ENCODE measurements around the gene B4GALNT4. TPM values are rescaled to one million over a fixed set of nuclear protein-coding genes. Genes with fewer than 3 reads are reported as not detected.

B4GALNT4 gene
- total RNA-seq, 3 donors from 2014 or later (not counting 1 experiment from before 2014, with no cell fraction given) = 0.66 to 1.5 (median 1.5) TPM

DNA sequence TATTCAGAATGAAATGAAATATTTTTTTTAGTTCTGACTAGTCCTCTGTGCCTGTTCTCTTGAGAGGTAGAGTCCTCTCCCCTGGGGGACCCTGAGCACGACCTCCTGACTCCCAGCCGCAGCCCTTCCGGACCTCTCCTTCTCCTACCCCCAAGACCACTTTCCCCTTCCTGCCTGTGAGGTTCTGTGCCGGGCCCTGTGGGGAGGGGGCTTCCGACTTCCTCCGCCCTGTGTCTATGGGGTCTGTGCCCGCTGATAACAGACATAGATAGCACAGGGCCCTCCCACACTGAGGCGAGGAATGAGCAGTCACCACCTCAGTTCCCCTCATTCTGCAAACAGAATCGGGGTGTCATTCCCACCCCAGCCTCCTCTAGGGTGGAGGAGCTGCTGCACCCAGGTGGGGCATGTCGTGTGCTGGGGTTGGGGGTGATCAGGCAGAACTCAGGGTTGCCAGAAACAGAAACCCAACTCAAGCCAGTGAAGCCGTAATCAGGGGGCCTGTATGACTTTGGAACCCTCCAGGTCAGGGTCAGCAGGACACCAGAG is 12.9 kb downstream of the B4GALNT4 start:
- 28% methylated on average over 11 of the region's 11 CpGs for WGBS (ENCODE audit: insufficient coverage)
- peaks cover 5 to 15% of the 10 kb centered on the region in 2 donors for H3K4me1 Mint-ChIP-seq
- no peak for DNase-seq
- H3K9me3 Mint-ChIP-seq = no peaks in the 10 kb centered on the region
- Histone ChIP-seq H3K4me1 (ENCODE audit: control insufficient read depth, insufficient read depth, low read length) (peaks cover 14% of the 10 kb centered on the region), H3K9me3 (ENCODE audit: control insufficient read depth, insufficient read depth, low read length) (peaks cover 13% of the 10 kb centered on the region), H3K4me3 (ENCODE audit: low read length) (no peak overlapping the region), H3K27me3 (ENCODE audit: control insufficient read depth, insufficient read depth, low read length) (peaks cover 3% of the 10 kb centered on the region), H3K27ac (ENCODE audit: low read length) (no peak overlapping the region), H3K36me3 (ENCODE audit: control insufficient read depth, insufficient read depth, low read length) (no peaks in the 10 kb centered on the region)
- H3K27me3 Mint-ChIP-seq (ENCODE audit: low read depth in 2 of 2) = peaks cover 11 to 17% of the 10 kb centered on the region in 2 donors
- TF ChIP-seq, protein P1, sequence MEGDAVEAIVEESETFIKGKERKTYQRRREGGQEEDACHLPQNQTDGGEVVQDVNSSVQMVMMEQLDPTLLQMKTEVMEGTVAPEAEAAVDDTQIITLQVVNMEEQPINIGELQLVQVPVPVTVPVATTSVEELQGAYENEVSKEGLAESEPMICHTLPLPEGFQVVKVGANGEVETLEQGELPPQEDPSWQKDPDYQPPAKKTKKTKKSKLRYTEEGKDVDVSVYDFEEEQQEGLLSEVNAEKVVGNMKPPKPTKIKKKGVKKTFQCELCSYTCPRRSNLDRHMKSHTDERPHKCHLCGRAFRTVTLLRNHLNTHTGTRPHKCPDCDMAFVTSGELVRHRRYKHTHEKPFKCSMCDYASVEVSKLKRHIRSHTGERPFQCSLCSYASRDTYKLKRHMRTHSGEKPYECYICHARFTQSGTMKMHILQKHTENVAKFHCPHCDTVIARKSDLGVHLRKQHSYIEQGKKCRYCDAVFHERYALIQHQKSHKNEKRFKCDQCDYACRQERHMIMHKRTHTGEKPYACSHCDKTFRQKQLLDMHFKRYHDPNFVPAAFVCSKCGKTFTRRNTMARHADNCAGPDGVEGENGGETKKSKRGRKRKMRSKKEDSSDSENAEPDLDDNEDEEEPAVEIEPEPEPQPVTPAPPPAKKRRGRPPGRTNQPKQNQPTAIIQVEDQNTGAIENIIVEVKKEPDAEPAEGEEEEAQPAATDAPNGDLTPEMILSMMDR (IDR thresholded peaks at IDR 0.05) = no peak
- H3K27ac Mint-ChIP-seq = no peak overlapping the region
- intact Hi-C loops (cut with micrococcal nuclease) = no loop called here
- no peak for ATAC-seq
- H3K4me3 Mint-ChIP-seq = no peak overlapping the region
- H3K36me3 Mint-ChIP-seq = no peaks in the 10 kb centered on the region

DNA sequence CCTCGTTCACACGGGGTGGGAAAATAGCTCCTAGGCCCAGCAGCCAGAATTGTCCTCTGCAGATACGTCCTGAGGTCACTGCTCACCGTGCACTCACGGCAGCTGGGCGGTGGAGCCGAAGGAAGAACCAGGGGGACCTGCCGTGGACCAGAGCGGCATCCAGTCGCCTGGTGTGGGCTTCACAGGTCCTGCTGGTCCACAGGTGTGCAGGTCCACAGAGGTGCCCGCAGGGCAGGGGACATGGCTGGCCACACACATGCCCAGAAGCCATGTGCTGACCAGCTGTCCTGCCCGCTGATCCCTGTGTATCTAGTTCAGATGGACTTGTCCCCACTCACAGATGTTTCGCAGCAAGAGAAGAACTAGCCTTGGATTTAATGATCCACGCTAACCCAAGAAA is 14.1 kb downstream of the B4GALNT4 start:
- Mint-ChIP-seq H3K27ac (no peak overlapping the region), H3K4me1 (peaks cover 18 to 26% of the 10 kb centered on the region in 2 donors), H3K27me3 (ENCODE audit: low read depth in 2 of 2) (peaks cover 2 to 18% of the 10 kb centered on the region in 2 donors), H3K36me3 (no peaks in the 10 kb centered on the region), H3K4me3 (no peak overlapping the region), H3K9me3 (no peaks in the 10 kb centered on the region)
- peaks cover 26% of the 10 kb centered on the region for H3K4me1 ChIP-seq (ENCODE audit: control insufficient read depth, insufficient read depth, low read length)
- H3K27me3 ChIP-seq (ENCODE audit: control insufficient read depth, insufficient read depth, low read length) = peaks cover 3% of the 10 kb centered on the region
- intact Hi-C loops (cut with micrococcal nuclease) = no loop called here
- TF ChIP-seq, protein P1 (IDR thresholded peaks at IDR 0.05) = no peak
- WGBS (ENCODE audit: insufficient coverage) = 95% methylated on average over 14 of the region's 14 CpGs
- no peak overlapping the region for H3K27ac ChIP-seq (ENCODE audit: low read length)
- H3K9me3 ChIP-seq (ENCODE audit: control insufficient read depth, insufficient read depth, low read length) = peaks cover 13% of the 10 kb centered on the region
- ATAC-seq (no peak), DNase-seq (no peak)
- H3K4me3 ChIP-seq (ENCODE audit: low read length) = no peak overlapping the region
- no peaks in the 10 kb centered on the region for H3K36me3 ChIP-seq (ENCODE audit: control insufficient read depth, insufficient read depth, low read length)

DNA sequence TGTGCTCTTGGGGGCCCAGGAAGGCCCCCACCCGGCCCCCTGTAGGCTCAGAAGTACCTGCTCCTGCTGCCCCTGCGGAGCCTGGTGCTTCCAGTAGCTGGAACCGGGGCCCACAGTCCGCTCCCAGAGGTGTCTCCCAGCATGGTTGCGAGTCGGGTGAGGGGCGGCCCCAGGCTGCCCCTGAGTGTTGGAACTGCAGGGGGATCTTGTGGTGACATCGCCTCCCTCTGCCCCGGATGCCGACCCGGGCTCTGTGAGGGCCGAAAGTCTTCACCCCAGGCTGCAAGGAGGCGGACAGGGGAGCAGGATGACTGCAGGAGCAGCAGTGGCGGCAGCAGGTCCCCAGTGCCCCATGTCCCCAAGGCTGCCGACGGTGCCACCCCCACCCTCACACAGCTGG is 15.2 kb downstream of the B4GALNT4 start:
- peaks cover 27% of the 10 kb centered on the region for H3K4me1 ChIP-seq (ENCODE audit: control insufficient read depth, insufficient read depth, low read length)
- peaks cover 13% of the 10 kb centered on the region for H3K9me3 ChIP-seq (ENCODE audit: control insufficient read depth, insufficient read depth, low read length)
- peaks cover 0 to 15% of the 10 kb centered on the region in 2 donors for H3K27me3 Mint-ChIP-seq (ENCODE audit: low read depth in 2 of 2)
- 95% methylated on average over 14 of the region's 16 CpGs for WGBS (ENCODE audit: insufficient coverage)
- no peaks in the 10 kb centered on the region for H3K9me3 Mint-ChIP-seq
- H3K27ac Mint-ChIP-seq = no peak overlapping the region
- no peaks in the 10 kb centered on the region for H3K36me3 ChIP-seq (ENCODE audit: control insufficient read depth, insufficient read depth, low read length)
- H3K27ac ChIP-seq (ENCODE audit: low read length) = no peak overlapping the region
- DNase-seq = no peak
- ATAC-seq = no peak
- intact Hi-C loops (cut with micrococcal nuclease) = no loop called here
- H3K27me3 ChIP-seq (ENCODE audit: control insufficient read depth, insufficient read depth, low read length) = peaks cover 3% of the 10 kb centered on the region
- H3K4me1 Mint-ChIP-seq = peaks cover 18 to 29% of the 10 kb centered on the region in 2 donors
- TF ChIP-seq, protein P1 (IDR thresholded peaks at IDR 0.05) = no peak
- no peaks in the 10 kb centered on the region for H3K36me3 Mint-ChIP-seq
- no peak overlapping the region for H3K4me3 Mint-ChIP-seq
- H3K4me3 ChIP-seq (ENCODE audit: low read length) = no peak overlapping the region
